H1 (cell line): Measurements from ENCODE around the gene HIPK2. TPM values are rescaled to one million over a fixed set of nuclear protein-coding genes. Genes with fewer than 3 reads are reported as not detected.

Experiments
- CTCF ChIA-PET: fragments of 300-600 bp; sonication (Branson Sonifier 250); formaldehyde crosslinking; loops from one replicate; lab custom pipeline; 2021; ENCODE audit not compliant: partially characterized antibody; lab: Charles Lee
- POLR2A ChIA-PET: fragments of 300-600 bp; sonication (Branson Sonifier 250); formaldehyde crosslinking; loops from one replicate; lab custom pipeline; 2021; ENCODE audit warnings: inconsistent platforms; ENCODE audit not compliant: partially characterized antibody; lab: Charles Lee
- DNase-seq, 2 experiments: peaks; one replicate each; pipeline versions ENCODE4 v3.0.0 to v3.0.0-alpha.2; 2010 to 2022; ENCODE audit warnings: low spot score in 2 of 2, low read depth in 1 of 2, mixed read lengths in 1 of 2
- FAIRE-seq: peaks from 2 replicates; lab custom pipeline; 2011; peaks lifted over from hg19 to GRCh38; lab: Jason Lieb, UNC
- H2AFZ ChIP-seq: 2 replicates; pipeline ENCODE4 v1.8.1; 2012; ENCODE audit warnings: low read length, inconsistent platforms
- H2AK5ac ChIP-seq: 2 replicates; pipeline ENCODE4 v1.6.1; 2013; ENCODE audit warnings: low read depth, low read length
- H2BK120ac ChIP-seq: replicated peaks from 2 replicates; pipeline ENCODE3; 2013; ENCODE audit warnings: low read depth, low read length, inconsistent platforms
- H2BK12ac ChIP-seq: 2 replicates; pipeline ENCODE4 v1.6.1; 2013; ENCODE audit warnings: low read depth, low read length
- H2BK15ac ChIP-seq: 2 replicates; pipeline ENCODE4 v1.6.1; 2013; ENCODE audit warnings: low read length
- H2BK20ac ChIP-seq: 2 replicates; pipeline ENCODE4 v1.6.1; 2013; ENCODE audit warnings: low read length
- H2BK5ac ChIP-seq: 2 replicates; pipeline ENCODE4 v1.6.1; 2013; ENCODE audit warnings: low read depth, low read length
- H3K14ac ChIP-seq: 2 replicates; pipeline ENCODE4 v1.6.1; 2013; ENCODE audit warnings: inconsistent platforms; ENCODE audit not compliant: insufficient read length
- H3K18ac ChIP-seq: 2 replicates; pipeline ENCODE4 v1.6.1; 2013; ENCODE audit warnings: low read length; ENCODE audit errors: extremely low read depth
- H3K23ac ChIP-seq: 2 replicates; pipeline ENCODE4 v1.6.1; 2013; ENCODE audit warnings: inconsistent platforms; ENCODE audit not compliant: insufficient read length
- H3K23me2 ChIP-seq: 2 replicates; pipeline ENCODE4 v1.6.1; 2013; ENCODE audit warnings: low read depth, low read length
- H3K27ac ChIP-seq: 2 replicates; pipeline ENCODE4 v1.6.1; 2011; ENCODE audit warnings: low read depth, low read length, inconsistent platforms
- H3K27me3 ChIP-seq, 4 experiments: replicated peaks in 1 of 4; 1 replicate in 1 of 4; 2 replicates in 3 of 4; pipeline versions ENCODE4 v1.6.1 to v1.8.1; 2011 to 2013; ENCODE audit warnings: low read length in 3 of 4, mild to moderate bottlenecking in 3 of 4, inconsistent platforms in 2 of 4, mixed read lengths in 2 of 4, moderate library complexity in 1 of 4; ENCODE audit not compliant: control insufficient read depth in 3 of 4, insufficient read depth in 3 of 4; ENCODE audit errors: extremely low read depth in 1 of 4
- H3K36me3 ChIP-seq, 4 experiments: 2 replicates each; pipeline versions ENCODE4 v1.6.1 to v1.8.1; 2011 to 2013; ENCODE audit warnings: mild to moderate bottlenecking in 4 of 4, low read length in 3 of 4, moderate library complexity in 2 of 4, control low read depth in 1 of 4, inconsistent platforms in 1 of 4; ENCODE audit not compliant: insufficient read depth in 4 of 4, control insufficient read depth in 2 of 4
- H3K4ac ChIP-seq: replicated peaks from 2 replicates; pipeline ENCODE3; 2013; ENCODE audit warnings: low read length, low read depth, mixed read lengths, inconsistent platforms; ENCODE audit not compliant: insufficient read length
- H3K4me1 ChIP-seq, 4 experiments: replicated peaks in 1 of 4; 1 replicate in 1 of 4; 2 replicates in 3 of 4; pipeline versions ENCODE4 v1.6.1 to v1.8.1; 2011 to 2013; ENCODE audit warnings: low read length in 3 of 4, inconsistent platforms in 2 of 4, mixed read lengths in 1 of 4; ENCODE audit not compliant: insufficient read depth in 4 of 4, control insufficient read depth in 3 of 4
- H3K4me2 ChIP-seq, 2 experiments: 2 replicates each; pipeline versions ENCODE4 v1.6.1 to v1.8.1; 2011 to 2013; ENCODE audit warnings: low read depth in 2 of 2, low read length in 2 of 2, control low read depth in 1 of 2, inconsistent platforms in 1 of 2, mild to moderate bottlenecking in 1 of 2; ENCODE audit not compliant: insufficient read depth in 1 of 2
- H3K4me3 ChIP-seq, 4 experiments: fragments of 200-600, 300-600 bp in 1 of 4; sonication (generic), shearing (Covaris generic), sonication (Bioruptor Twin) in 1 of 4; 2 replicates each; pipeline versions ENCODE4 v1.5.1 to v1.8.1; 2011 to 2016; ENCODE audit warnings: low read length in 4 of 4, low read depth in 3 of 4, control low read depth in 2 of 4, inconsistent platforms in 2 of 4, mild to moderate bottlenecking in 2 of 4, mixed read lengths in 1 of 4, moderate library complexity in 1 of 4; ENCODE audit not compliant: insufficient read depth in 2 of 4; ENCODE audit errors: extremely low read depth in 1 of 4
- H3K56ac ChIP-seq: replicated peaks from 2 replicates; pipeline ENCODE3; 2013; ENCODE audit warnings: low read depth, mild to moderate bottlenecking, mixed read lengths, low read length, inconsistent platforms; ENCODE audit not compliant: insufficient read length
- H3K79me1 ChIP-seq: 2 replicates; pipeline ENCODE4 v1.6.1; 2013; ENCODE audit warnings: low read depth, low read length, control low read depth
- H3K79me2 ChIP-seq, 2 experiments: 2 replicates each; pipeline versions ENCODE4 v1.6.1 to v1.8.1; 2012 to 2013; ENCODE audit warnings: low read length in 2 of 2, mild to moderate bottlenecking in 2 of 2, inconsistent platforms in 1 of 2; ENCODE audit not compliant: insufficient read depth in 2 of 2, control insufficient read depth in 1 of 2
- H3K9ac ChIP-seq, 4 experiments: replicated peaks in 1 of 4; 1 replicate in 1 of 4; 2 replicates in 3 of 4; pipeline versions ENCODE4 v1.6.1 to v1.8.1; 2011 to 2013; ENCODE audit warnings: low read depth in 3 of 4, low read length in 3 of 4, control low read depth in 2 of 4, mild to moderate bottlenecking in 2 of 4, moderate library complexity in 2 of 4, inconsistent platforms in 1 of 4; ENCODE audit errors: extremely low read depth in 1 of 4
- H3K9me3 ChIP-seq, 2 experiments: 2 replicates each; pipeline versions ENCODE4 v1.6.1 to v1.8.1; 2012 to 2013; ENCODE audit warnings: mild to moderate bottlenecking in 2 of 2, moderate library complexity in 2 of 2, control low read depth in 1 of 2, inconsistent platforms in 1 of 2, low read depth in 1 of 2, low read length in 1 of 2, mixed read lengths in 1 of 2; ENCODE audit not compliant: insufficient read depth in 2 of 2
- H4K20me1 ChIP-seq, 2 experiments: replicated peaks in 1 of 2; 2 replicates each; pipeline versions ENCODE3 to v1.8.1; 2011 to 2013; ENCODE audit warnings: inconsistent platforms in 2 of 2, low read length in 2 of 2, mild to moderate bottlenecking in 1 of 2; ENCODE audit not compliant: insufficient read depth in 2 of 2, control insufficient read depth in 1 of 2
- H4K5ac ChIP-seq: 2 replicates; pipeline ENCODE4 v1.6.1; 2013; ENCODE audit warnings: low read length, low read depth, mixed read lengths, inconsistent platforms; ENCODE audit not compliant: insufficient read length
- H4K8ac ChIP-seq: 2 replicates; pipeline ENCODE4 v1.8.0; 2013; ENCODE audit warnings: mild to moderate bottlenecking, moderate library complexity, low read length, inconsistent platforms; ENCODE audit not compliant: insufficient read depth; ENCODE audit errors: extremely low read depth
- H4K91ac ChIP-seq: replicated peaks from 2 replicates; pipeline ENCODE3; 2013; ENCODE audit warnings: low read length, mixed read lengths, inconsistent platforms; ENCODE audit not compliant: insufficient read length
- BRCA1 ChIP-seq: IDR thresholded peaks from 2 replicates; pipeline ENCODE4 v1.6.1; 2012; ENCODE audit warnings: low read depth, low read length, improper control_type of control experiment
- CHD1 ChIP-seq: IDR thresholded peaks from 2 replicates; pipeline ENCODE4 v1.6.1; 2012; ENCODE audit warnings: low read depth, low read length, improper control_type of control experiment
- KDM1A ChIP-seq: fragments of 200-600, 300-600 bp; sonication (generic); IDR thresholded peaks from 2 replicates; pipeline ENCODE4 v1.7.1; 2016; ENCODE audit warnings: mild to moderate bottlenecking, low read length, borderline replicate concordance
- KDM4A ChIP-seq: IDR thresholded peaks from one replicate; pipeline ENCODE4 v1.7.1; 2012; ENCODE audit warnings: low read depth, mild to moderate bottlenecking, moderate library complexity, low read length, inconsistent platforms; ENCODE audit not compliant: severe bottlenecking
- RFX5 ChIP-seq: IDR thresholded peaks from 2 replicates; pipeline ENCODE4 v1.6.1; 2011; ENCODE audit warnings: low read depth, low read length, improper control_type of control experiment, borderline replicate concordance
- TBP ChIP-seq: IDR thresholded peaks from 2 replicates; pipeline ENCODE4 v1.6.1; 2011; ENCODE audit warnings: low read depth, low read length, improper control_type of control experiment
- ZNF274 ChIP-seq: IDR thresholded peaks from 2 replicates; pipeline ENCODE4 v1.7.0; 2012; ENCODE audit warnings: low read length, borderline replicate concordance; ENCODE audit errors: extremely low read depth
- WGBS, 2 experiments: shearing (Covaris generic) in 1 of 2; methylation state at CpG; one replicate each; pipeline versions ENCODE4 v1.1.6 to v1.1.7; 2013 to 2015; ENCODE audit warnings: low lambda C conversion rate in 2 of 2, mixed read lengths in 2 of 2, inconsistent platforms in 1 of 2, low coverage in 1 of 2, missing lambda C conversion rate in 1 of 2; ENCODE audit not compliant: insufficient replicate concordance in 2 of 2, insufficient coverage in 1 of 2, insufficient read length in 1 of 2; ENCODE audit errors: extremely low coverage in 1 of 2, missing lambda C conversion rate in 1 of 2; 5-methylcytosine and 5-hydroxymethylcytosine counted together
- polyA plus RNA-seq, 7 experiments: library from polyadenylated mRNA; depleted of rRNA in 3 of 7; stranded (reverse) in 5 of 7; unstranded in 2 of 7; fragments of >200 nt in 5 of 7; fragments of 200-250 nt in 2 of 7; gene quantifications; 1 replicate in 5 of 7; 2 replicates in 1 of 7; 4 replicates in 1 of 7; pipeline versions ENCODE4 v1.2.1 to v1.2.3, GENCODE V29; 2011 to 2013; ENCODE audit warnings: missing spikeins in 2 of 7, mixed read lengths in 2 of 7
- total RNA-seq: library from RNA; stranded (reverse); fragmentation: NEBNext Ultra II Directional; extraction: Animal tissue kit (Norgen Biotek cat#: 25700); gene quantifications from 2 replicates; pipeline ENCODE4 v1.2.1, GENCODE V29; 2021
- TF ChIP-seq, protein P1 (sequence below): IDR thresholded peaks from 2 replicates; pipeline ENCODE4 v1.6.1; 2012; ENCODE audit warnings: low read length, inconsistent platforms
- TF ChIP-seq, protein P2 (sequence below): IDR thresholded peaks from 2 replicates; pipeline ENCODE4 v1.6.1; 2012; ENCODE audit warnings: inconsistent platforms

The HIPK2 gene
- total and polyA plus RNA-seq, 2 of the 8 experiments (the other 6 are each of a cell fraction or from before 2014, with no cell fraction given): 8.3 to 24.3 TPM

DNA sequence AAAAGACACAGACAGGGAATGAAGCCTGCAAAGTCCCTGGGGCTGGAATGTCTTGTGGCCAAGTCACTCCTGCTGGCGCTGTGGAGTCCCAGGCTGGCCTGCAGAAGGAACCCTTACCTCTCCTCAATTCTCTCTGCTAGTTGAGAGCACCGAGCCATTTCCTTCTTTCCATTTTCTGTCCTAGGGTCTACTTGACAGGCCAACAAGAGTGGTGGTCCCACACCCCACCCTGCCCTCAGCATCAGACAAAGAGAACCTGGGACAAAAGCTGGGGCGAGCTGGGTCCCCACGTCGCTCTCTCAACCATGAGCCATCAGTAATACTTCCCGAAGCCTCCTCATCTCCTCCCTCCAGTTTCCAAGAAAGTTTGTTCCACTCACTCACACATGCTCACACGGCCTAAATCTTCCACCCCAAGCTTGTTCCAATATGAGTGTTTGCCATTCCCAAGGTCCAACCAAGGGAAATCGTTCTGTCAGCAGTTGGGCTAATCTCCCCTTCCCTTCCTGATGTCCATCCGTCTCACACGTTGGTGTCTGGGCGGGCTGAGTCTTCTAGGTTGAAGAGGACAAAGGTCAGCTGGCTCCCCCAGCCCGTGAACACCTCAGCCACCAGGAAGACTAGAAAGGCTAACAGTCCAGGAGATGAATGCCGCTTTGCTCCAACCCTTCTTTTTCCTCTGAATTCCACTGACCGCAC is 210.0 kb downstream of the HIPK2 start:
- no peak overlapping the region for H3K4ac ChIP-seq
- H3K23ac ChIP-seq: no peak overlapping the region
- H2AFZ ChIP-seq: no peak overlapping the region
- H3K14ac ChIP-seq: no peak overlapping the region
- H4K8ac ChIP-seq: no peak overlapping the region
- H3K56ac ChIP-seq: no peak overlapping the region
- H3K79me2 ChIP-seq: no peaks in the 10 kb centered on the region
- no peak overlapping the region for H3K9ac ChIP-seq
- no peaks in the 10 kb centered on the region for H3K27me3 ChIP-seq
- FAIRE-seq (no peak), DNase-seq (no peak)
- H2BK120ac ChIP-seq: no peak overlapping the region
- TF ChIP-seq, protein P1, sequence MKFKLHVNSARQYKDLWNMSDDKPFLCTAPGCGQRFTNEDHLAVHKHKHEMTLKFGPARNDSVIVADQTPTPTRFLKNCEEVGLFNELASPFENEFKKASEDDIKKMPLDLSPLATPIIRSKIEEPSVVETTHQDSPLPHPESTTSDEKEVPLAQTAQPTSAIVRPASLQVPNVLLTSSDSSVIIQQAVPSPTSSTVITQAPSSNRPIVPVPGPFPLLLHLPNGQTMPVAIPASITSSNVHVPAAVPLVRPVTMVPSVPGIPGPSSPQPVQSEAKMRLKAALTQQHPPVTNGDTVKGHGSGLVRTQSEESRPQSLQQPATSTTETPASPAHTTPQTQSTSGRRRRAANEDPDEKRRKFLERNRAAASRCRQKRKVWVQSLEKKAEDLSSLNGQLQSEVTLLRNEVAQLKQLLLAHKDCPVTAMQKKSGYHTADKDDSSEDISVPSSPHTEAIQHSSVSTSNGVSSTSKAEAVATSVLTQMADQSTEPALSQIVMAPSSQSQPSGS: no peak
- TF ChIP-seq BRCA1 (no peak), TBP (no peak), ZNF274 (no peak), KDM4A (no peak), CHD1 (no peak), KDM1A (no peak), RFX5 (no peak)
- TF ChIP-seq, protein P2, sequence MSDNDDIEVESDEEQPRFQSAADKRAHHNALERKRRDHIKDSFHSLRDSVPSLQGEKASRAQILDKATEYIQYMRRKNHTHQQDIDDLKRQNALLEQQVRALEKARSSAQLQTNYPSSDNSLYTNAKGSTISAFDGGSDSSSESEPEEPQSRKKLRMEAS: no peak
- H3K18ac ChIP-seq: no peak overlapping the region
- WGBS, 2 experiments: 90% methylated on average over 14 of the region's 14 CpGs; no CpG with 5 or more reads in 1 of the 2 experiments
- POLR2A ChIA-PET: no interaction called here
- 0 out of 2 replicates have a peak overlapping the region, but pooled peaks have one; percentile 17 for H2BK12ac ChIP-seq
- CTCF ChIA-PET: interaction anchor here (0.7 to 6.3 kb wide), 12 partner anchors 11 to 438 kb away, joined by 3 to 54 read pairs (median 3); no protein-coding TSS in a partner anchor
- no peaks in the 10 kb centered on the region for H3K23me2 ChIP-seq
- no peak overlapping the region for H2BK5ac ChIP-seq
- H2AK5ac ChIP-seq: no peak overlapping the region
- H4K91ac ChIP-seq: no peak overlapping the region
- no peaks in the 10 kb centered on the region for H3K9me3 ChIP-seq
- peaks cover 0 to 15% (median 4%) of the 10 kb centered on the region in 4 experiments; a peak in 3 of 7 replicates for H3K4me1 ChIP-seq
- no peak overlapping the region for H3K4me2 ChIP-seq
- peak overlapping the region; percentile 81; the same call in 1 of the 2 replicates for H2BK15ac ChIP-seq
- H2BK20ac ChIP-seq: 0 out of 2 replicates have a peak overlapping the region, but pooled peaks have one; percentile 27
- no peaks in the 10 kb centered on the region for H4K20me1 ChIP-seq
- H3K4me3 ChIP-seq: no peak overlapping the region
- H3K79me1 ChIP-seq: no peaks in the 10 kb centered on the region
- H3K27ac ChIP-seq: no peak overlapping the region
- H4K5ac ChIP-seq: no peak overlapping the region
- no peaks in the 10 kb centered on the region; a peak in 1 of 8 replicates for H3K36me3 ChIP-seq
